NCI-H2171 (cell line): ENCODE measurements around the gene TRPV2.

ENCODE experiments used
- DNase-seq: peaks from one replicate; lab custom pipeline; 2025; lab: John Stamatoyannopoulos, UW

Gene TRPV2

DNA sequence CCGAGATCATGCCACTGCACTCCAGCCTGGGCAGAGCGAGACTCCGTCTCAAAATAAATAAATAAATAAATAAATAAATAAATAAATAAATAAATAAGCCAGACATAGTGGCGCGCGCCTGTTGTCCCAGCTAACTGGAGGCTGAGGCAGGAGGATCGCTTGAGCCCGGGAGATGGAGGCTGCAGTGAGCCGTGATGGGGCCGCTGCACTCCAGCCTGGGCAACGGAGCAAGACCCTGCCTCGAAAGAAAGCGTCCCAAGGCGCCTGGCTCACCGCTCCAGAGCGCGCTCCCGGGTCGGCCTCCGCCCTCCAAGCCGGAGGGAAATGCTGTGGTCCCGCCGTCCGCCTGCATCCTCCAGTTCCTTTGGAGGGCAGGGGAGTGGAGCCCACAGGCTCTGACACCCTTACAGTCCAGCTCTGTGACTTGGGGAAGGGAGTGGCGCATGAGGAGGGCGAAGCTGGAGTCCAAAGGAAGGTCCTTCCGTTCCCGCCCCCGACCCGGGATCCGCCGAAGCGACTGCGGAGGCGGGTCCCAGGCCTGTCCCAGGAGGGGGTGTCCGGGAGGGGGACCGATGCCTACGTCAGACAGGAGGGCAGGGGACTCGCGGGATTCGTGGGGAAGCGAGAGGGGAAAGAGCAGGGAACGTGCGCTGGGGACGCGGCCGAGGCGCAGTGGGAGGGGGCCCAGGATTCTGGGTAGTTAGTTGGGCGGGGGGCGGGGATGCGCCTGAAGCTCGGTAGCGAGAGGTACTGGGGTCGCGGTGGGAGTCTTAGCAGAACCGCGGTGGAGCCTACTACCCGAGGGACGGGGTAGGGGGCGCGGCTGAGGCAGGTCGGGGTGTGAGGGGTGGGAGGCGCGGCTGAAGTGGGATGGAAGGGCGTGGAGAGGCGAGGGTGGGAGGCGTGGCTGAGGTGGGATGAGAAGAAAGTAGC lies 8.4 kb upstream of the TRPV2 start:
- DNase-seq = no peak

DNA sequence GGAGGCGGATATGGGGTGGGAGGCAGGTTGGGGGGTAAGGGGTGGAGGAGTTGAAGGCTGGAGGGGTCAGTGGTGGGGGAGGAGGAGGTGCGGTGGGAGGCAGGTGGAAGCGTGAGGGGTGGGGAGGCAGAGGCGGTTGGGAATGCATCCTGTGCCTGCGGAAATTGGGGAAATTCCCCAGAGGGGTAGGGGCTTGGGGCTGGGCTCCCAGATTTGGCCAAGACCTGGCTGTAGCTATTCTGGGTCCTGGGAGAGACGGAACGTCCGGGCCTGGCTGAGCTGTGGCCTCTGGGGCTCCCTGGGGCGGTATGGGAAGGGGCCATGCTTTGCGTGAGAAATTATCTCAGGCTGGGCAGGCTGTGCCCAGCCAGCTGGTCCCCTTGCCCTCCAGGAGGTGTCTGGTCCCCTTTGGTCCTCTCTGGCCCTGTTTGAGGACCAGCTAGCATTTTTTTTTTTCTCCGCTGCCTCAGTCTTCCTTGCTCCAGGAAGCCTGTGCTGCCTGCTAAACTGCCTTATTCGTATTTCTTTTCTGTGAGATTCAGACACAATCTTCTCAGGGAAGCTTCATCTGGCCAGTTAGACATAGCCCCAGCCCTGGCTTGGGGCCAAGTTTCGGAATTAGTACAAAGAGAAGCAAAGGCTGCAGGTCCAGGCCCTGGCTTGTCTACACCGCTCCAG lies 7.3 kb upstream of the TRPV2 start:
- peak; percentile 27 for DNase-seq

DNA sequence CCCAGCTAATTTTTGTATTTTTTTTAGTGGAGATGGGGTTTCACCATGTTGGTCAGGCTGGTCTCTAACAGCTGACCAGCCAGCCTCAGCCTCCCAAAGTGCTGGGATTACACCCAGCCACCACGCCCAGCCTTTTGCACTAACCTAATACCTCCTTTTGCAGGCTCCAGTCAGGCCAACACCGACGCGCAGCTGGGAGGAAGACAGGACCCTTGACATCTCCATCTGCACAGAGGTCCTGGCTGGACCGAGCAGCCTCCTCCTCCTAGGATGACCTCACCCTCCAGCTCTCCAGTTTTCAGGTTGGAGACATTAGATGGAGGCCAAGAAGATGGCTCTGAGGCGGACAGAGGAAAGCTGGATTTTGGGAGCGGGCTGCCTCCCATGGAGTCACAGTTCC lies 2.0 kb downstream of the TRPV2 start:
- DNase-seq = no peak

DNA sequence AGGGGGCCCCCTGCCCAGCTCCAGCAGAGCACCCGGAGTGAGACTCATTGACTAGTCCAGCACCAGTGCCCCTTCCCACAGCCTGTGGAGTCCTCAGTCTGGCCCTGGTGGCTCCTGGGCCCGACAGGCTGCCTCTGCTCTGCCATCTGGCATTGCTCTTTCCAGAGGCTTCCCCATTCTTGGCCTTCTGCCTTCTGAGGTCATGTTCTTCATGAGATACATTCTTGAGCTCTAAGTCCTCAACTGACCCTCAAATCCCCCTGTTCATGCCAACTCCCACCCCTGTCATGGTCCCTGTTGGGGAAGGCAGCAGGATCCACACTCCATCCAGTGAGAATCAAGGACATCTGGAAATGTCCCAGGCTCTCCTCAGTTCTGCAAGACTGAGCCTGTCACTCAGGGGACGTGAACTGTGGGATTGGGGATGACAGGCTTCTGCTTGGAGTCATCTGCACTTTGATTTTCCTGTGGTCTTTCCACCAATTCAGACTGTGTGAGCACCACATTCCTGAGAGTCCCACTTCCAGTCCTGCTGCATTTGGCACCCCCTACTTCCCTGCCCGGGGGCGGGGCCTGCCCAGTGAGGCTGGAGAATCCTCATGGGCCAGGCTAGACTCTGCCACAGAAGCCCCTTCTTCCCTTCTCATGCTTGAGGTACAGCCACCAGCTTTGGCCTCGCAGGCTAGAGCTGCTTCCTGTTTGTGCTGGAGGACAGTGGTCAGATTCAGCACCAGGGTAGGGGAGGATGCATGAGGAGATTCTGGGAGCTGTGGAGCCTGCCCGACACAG lies 2.7 kb downstream of the TRPV2 start:
- no peak for DNase-seq

DNA sequence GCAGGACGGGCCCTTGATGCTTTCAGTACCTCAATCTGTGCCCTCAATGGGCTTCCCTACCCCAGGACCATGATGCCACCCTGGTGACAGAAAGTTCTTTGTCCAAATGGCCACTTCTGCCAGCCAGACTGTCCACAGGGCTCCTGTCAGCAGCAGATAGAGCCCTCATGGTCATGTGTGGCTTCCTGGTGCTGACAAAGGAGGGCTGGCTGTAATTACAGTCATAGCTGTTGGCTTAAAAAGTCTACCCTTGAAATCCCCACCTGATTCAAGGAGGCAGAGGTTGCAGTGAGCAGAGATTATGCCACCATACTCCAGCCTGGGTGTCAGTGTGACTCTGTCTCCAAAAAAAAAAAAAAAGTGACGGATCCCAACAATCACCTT lies 3.3 kb downstream of the TRPV2 start:
- no peak for DNase-seq

DNA sequence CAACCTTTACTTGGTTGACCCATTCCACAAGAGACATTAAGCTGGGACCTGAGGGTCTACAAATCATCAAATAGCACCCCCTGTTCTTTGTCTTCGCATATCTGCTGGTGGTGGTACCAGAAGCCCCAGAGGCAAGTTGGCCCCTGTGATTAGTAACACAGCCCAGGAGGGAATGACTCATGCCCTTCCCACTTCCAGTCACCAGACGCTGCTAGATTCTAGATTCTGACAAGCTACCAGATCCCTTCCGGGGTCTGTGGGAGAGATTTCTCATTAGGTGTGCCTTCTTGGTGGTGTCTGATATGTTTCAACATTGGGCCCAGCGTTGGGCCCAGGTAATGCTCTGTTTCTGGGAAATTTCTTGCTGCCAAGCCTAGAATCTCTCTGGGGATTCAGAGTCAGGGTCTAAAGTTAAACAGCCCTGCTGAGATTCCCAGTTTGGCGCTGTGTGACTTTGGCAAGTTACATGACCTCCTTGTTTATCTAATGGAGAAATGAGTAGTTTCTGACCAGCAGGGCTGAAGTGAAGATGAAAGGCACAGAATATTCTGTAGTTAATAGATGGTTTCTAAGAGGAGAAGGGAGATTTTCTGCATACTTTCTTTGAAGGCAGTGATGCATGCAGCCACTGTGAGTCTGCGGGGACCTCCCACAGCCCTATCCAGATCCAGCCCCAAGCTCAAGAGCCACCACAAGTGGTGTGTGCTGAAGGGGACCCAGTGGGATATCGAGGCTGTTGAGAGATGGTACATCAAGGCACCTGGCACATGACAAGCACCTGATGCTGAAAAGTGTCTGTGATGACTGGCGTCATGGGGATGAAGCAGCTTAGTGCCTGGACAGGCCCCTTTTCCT lies 3.9 kb downstream of the TRPV2 start:
- DNase-seq = no peak

DNA sequence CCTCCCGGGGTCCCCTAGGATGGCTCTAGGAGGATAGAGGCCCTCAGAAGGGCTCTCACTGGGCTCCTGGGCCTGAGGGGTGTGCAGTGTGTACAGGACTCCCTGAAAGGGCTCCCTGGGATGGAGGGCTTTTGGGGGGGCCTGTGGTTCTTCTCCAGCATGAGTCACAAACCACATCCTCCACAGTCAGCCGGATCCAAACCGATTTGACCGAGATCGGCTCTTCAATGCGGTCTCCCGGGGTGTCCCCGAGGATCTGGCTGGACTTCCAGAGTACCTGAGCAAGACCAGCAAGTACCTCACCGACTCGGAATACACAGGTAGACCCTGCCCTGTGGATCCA lies 4.5 kb downstream of the TRPV2 start:
- no peak for DNase-seq

DNA sequence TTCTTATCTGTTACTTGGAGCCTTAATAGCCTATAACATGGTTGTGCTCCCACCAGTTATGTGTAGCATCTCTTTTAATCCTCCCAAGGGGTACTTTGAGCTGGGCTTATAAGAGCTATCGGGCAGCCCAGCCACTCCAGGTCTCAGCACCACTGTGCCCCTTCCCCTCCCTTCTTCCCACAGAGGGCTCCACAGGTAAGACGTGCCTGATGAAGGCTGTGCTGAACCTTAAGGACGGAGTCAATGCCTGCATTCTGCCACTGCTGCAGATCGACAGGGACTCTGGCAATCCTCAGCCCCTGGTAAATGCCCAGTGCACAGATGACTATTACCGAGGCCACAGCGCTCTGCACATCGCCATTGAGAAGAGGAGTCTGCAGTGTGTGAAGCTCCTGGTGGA lies 7.0 kb downstream of the TRPV2 start:
- no peak for DNase-seq

DNA sequence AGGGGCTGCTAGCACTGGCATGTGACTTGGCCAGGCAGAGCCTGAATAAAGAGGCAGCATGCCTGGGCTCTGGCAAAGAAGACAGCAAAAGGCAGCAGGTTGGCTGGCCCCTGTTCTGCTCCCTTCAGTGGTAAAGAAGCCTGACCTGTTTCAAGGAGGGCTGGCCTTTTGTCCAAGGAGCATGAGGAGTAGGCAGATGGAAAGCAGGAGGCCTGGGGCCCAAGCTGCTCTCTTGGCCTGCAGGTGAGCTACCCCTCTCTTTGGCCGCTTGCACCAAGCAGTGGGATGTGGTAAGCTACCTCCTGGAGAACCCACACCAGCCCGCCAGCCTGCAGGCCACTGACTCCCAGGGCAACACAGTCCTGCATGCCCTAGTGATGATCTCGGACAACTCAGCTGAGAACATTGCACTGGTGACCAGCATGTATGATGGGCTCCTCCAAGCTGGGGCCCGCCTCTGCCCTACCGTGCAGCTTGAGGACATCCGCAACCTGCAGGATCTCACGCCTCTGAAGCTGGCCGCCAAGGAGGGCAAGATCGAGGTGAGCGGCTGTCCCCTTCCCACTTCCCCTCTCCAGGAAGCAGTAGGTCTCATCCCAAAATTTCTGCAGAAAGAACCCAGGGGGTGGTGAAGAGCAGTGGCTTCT lies 8.0 kb downstream of the TRPV2 start:
- no peak for DNase-seq

DNA sequence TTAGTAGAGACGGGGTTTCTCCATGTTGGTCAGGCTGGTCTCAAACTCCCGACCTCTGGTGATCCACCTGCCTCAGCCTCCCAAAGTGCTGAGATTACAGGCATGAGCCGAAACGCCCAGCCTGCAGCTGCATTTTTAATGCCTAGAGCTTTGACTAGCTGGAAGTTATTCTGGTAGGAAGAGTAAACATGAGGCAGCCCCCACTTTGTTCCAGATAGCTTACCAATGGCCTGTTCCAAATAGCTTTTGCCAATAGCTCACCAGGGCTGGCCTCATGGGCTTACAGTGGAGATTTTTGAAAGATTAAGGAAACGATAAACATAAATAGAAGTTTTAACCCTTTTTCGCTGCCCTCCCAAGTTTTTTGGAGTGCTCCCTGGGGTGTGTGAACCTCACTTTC lies 9.8 kb downstream of the TRPV2 start:
- no peak for DNase-seq

DNA sequence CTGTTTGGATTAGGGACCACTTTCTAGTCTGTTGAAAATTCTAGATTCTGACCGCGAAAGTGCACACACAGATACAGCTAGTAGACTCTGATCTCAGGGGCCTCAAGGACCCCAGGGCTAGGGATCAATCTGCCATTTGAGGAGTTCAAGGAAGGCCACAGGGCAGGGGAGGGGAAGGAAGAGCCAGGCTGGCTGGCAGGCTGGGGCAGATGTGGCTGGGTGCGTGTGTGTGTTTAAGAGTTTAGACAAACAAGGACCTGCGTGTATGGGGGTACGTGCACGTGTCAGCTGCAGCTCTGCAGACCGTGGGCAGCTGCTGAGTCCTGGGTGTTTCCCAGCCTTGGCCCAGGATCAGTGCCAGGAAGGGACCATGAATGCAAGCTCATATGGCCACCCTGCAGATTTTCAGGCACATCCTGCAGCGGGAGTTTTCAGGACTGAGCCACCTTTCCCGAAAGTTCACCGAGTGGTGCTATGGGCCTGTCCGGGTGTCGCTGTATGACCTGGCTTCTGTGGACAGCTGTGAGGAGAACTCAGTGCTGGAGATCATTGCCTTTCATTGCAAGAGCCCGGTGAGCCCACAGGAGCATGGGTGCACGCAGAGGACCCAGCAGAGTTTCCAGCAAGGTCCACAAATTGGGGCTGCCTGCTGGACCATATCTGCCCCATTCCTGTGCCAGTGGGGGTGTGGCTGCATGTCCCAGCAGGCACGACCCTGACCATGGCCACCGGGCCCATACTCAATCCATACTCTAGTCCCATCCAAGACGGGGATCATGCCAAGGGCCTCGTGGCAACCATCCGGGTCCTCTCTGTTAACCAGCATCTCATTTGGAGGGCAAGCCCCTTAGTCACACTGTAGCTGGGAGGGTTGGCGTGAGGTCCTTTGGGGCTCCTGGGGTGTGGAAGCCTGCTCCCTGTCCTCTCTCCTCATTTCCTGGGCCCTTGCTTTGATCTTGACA lies 10.6 kb downstream of the TRPV2 start:
- no peak for DNase-seq

DNA sequence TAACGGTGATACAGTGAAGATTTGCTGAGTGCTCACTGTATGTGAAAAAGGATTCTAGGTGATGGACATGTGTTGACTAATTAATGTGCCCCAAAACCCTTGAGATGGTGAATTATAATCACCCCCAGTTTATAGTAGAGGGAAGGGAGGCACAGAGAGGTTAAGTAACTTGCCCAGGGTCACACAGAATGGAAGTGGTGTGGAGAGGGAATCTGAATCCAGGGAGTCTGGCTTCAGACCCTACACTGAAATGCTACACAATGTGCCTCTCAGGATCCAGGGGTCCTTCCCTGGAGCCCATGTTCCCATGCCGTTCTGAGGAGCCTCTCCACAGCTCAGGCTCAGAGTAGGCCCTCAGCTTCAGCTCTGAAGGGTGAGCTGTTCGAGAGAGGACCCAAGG lies 11.6 kb downstream of the TRPV2 start:
- DNase-seq = no peak

DNA sequence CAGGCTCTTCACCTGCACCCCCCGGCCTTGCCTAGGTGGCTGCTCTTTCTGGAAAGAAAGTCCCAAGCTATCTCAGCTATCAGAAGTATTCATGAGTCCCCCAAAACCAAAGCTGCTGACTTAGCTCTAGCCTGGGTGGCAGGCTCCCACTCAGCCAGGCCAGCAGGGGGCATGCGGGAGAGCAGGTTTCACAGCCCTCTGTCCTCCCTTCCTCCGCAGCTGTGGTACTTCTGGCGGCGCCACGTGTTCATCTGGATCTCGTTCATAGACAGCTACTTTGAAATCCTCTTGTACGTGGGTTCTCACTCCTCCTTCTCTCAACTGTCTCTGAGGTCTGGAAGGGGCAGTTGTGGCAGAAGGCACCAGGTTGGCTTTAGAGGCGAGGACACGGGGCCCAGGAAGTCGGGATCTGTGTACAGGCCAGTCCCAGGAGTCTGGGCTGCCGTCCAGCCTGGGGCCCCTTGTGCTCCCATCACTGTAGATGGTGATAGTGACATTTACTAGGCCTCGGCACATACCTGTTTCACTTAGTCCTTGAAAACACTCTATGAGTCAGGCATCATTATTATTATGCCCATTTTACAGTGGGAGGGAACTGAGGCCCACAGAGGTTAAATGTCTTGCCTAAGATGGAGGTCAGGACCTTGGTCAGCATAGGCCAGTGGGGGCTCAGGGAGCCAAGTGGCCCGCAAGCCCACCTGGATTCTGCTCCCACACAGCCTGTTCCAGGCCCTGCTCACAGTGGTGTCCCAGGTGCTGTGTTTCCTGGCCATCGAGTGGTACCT lies 12.9 kb downstream of the TRPV2 start:
- no peak for DNase-seq

DNA sequence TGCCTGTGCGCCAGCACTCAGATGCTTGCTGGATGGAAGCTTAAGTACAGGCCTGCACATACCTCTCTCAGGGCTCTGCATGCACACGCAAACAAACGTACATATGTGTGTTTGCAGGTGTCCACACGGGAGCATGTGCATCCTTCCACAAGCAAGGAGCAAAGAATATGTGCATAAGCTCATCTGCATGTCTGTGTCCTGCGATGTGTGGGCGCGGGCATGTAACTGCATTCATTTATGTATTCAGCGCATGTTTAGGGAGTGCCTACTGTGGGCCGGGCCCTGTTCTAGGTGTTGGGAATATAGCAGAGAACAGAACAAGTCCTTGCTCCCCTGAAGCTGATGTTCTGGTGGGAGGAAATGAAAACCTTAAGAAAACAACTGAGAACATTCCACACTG lies 13.7 kb downstream of the TRPV2 start:
- no peak for DNase-seq

DNA sequence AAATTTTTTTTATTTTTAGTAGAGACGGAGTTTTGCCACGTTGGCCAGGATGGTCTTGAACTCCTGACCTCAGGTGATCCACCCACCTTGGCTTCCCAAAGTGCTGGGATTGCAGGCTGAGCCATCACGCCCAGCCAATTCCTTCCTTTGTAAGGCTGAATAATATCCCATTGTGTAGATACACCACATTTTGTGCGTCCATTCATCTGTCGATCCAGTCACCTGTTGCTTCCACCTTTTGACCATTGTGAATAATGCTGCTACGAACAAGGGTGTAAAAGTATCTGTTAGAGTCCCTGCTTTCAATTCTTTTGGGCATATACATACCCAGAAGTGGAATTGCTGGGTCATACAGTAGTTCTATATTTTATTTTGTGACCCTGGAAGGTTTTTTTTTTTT lies 15.3 kb downstream of the TRPV2 start:
- DNase-seq = no peak

DNA sequence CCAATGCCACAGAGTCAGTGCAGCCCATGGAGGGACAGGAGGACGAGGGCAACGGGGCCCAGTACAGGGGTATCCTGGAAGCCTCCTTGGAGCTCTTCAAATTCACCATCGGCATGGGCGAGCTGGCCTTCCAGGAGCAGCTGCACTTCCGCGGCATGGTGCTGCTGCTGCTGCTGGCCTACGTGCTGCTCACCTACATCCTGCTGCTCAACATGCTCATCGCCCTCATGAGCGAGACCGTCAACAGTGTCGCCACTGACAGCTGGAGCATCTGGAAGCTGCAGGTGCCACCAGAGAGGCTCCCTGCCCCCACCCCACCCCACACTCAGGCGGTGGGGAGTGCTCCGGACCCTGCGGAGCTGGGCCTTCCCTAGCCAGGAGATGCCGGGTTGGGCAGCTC lies 16.6 kb downstream of the TRPV2 start:
- no peak for DNase-seq

DNA sequence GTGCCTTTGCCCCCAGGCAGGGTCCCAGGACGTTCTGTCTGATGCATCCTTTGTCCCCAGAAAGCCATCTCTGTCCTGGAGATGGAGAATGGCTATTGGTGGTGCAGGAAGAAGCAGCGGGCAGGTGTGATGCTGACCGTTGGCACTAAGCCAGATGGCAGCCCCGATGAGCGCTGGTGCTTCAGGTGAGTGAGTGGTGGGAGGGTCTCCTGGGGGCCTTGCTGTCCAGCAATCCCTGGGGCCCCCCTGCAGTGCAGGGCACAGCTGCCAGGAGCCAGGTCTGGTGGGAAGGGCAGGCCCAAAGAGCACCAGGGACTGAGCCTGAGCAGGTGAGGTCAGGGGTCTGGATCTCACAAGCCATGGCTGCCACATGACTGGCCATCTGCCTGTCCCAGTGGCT lies 18.1 kb downstream of the TRPV2 start:
- DNase-seq = no peak

DNA sequence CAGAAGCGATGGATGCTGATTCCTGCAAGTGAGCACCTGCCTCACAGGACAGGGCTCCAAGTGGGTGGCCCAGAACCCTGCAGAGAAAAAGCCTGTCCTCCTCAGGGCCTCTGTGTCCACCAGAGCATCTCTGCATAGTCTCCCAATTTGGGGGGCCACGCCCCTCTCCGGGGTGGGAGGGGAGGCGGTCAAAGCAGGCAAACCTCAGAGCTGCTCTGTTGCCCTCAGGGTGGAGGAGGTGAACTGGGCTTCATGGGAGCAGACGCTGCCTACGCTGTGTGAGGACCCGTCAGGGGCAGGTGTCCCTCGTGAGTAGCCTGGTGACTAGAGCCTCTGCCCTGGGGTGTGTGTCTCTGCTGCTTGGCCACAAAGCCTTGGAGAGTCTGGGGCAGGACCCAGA lies 19.3 kb downstream of the TRPV2 start:
- no peak for DNase-seq
